Activated CD4-positive, CD25-positive, alpha-beta regulatory T cell treated with anti-CD3 and anti-CD28 coated beads, Interleukin-2, amount 50 U/mL, for 16 hours (primary cell): Measurements from ENCODE around the gene HMGB2.
A peak's percentile ranks its signal among the peaks of the same experiment; 100 is the strongest.

Experiments used
- DNase-seq: peaks from one replicate; pipeline ENCODE4 v3.0.0-alpha.2; 2020; ENCODE audit warnings: low read depth, low spot score

Gene HMGB2

DNA sequence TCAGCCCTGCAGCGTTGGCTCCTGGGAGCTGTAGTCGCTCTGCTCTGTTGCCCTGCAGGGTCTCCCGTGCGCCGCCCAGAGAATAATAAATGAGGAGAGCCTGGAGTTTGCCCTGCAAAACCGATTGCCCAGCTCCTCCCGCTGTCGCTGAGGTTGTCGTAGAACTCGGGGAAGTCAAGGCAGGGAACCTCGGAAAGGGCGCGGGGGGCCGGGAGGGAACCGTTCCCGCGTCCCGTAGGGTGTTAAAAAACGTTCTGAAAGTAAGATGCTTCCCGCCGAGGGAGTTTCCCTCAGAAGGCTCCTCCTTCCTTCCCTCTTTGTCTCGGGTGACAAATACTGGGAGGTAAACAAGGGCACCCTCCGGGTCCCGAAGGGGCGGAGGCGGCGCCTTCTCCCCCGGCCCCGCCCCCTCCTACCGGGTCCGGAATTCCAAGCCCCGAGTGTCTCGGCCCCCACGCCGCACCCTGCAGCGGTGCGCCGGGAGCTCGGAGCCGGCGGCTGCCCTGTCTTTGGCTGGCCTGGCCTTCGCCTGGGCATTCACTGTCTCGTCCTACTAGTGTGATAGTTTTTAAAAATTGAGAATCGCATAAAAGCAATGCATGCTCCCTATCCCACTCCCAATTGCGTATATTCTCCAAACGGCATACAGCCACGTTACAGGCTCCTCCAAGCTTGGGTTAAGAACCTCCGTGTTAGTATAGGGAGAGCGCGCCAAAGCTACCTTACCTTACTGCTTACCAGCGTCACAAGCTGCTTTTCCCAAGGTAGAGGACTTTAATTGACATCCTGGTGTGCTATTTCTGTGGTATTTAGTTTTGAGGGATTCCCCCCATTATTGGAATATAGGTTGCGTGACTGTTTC lies 964 bp upstream of the HMGB2 start:
- no peak for DNase-seq

- peak; percentile 7 for DNase-seq
Observed at GRCh38 chr4:173333658-173334084, 487 bp downstream of the HMGB2 start.

DNA sequence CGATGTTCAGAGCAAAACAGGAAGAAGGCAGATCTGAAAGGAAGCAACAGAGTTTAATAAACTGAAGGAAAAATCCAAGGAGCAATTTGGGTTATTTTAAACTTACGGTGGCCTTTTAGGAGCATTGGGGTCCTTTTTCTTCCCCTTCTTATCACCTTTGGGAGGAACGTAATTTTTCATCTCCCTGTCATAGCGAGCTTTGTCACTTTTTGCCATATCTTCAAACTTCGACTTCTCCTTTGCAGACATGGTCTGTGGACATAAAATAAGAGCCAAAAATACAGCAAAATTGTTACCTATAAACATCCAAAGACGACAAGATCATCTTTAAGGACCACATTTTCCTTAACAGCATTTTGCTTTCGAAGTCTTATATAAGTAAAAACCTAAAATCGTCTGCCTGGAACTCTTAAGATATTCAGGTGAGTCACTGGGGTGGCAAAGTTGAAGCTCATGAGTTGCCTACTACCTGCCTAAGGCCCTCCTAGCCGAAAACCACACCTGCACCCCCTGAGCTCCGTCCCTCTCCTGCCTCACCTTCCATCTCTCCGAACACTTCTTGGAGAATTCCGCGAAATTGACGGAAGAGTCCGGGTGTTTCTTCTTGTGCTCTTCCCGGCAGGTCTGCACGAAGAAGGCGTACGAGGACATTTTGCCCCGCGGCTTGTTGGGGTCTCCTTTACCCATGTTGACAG lies 1.0 kb downstream of the HMGB2 start:
- DNase-seq, result no peak

DNA sequence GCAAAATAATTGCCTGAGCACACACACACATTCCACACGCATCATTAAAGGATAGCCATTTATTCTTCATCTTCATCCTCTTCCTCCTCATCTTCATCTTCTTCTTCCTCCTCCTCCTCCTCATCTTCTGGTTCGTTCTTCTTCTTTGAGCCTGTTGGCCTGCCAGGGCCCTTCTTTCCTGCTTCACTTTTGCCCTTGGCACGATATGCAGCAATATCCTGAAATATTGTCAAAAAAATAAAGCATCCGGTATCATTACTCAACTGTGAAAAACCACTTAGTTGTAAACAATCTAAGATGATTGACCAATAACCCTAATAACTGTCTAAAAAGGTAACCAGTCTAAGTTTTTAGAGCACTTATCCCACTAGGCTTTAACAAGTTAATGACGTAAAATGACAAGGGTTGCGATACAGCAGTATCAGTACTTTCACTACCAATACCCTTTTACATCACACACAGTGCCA lies 2.1 kb downstream of the HMGB2 start:
- no peak for DNase-seq

DNA sequence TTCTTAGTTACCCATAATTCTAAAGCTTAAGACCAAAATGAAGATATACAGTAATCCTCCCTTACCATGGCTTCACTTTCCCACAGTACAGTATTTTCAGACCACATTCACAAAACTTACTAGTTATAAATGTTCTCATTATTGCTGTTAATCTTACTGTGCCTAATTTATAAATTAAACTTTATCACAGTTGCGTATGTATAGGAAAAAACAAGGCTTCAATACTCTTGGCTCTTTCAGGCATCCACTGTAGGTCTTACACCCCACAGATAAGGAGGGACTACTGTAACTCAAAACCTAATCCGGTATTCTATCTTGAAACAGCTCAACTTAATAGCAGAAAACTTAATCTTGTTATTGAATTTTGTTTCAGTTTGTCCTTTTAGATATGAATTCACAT lies 3.6 kb downstream of the HMGB2 start:
- DNase-seq, result no peak

- no peak for DNase-seq
Observed at GRCh38 chr4:173328236-173328901, 5.8 kb downstream of the HMGB2 start.

- DNase-seq, result no peak
Observed at GRCh38 chr4:173325007-173325736, 9.0 kb downstream of the HMGB2 start.

- DNase-seq, result no peak
Observed at GRCh38 chr4:173319696-173320095, 14.5 kb downstream of the HMGB2 start.

DNA sequence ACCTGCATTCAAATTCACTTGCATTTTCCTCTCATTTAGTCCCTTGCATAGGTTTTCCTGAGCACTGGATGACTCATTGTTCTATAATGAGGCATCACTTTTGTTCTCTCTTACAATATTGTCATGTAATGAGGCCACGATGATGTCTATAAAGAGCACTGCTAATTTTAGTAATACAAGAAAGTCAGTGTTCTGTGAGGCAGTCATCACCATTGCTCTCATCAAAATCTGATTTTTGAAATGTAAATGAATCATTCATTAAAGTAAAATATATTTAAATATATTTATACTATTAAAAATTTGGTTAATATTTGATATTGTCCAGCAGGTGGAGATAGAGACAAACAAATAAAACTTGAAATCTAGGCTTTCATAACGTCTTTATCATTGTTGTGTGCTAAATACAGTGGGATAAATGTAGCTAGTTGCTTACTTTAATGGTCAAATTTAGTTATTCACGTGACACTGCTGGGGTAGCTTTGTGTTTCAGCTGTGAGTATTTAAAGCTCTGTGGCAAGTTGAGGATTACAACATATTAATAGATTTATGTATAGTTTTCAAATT lies 15.4 kb downstream of the HMGB2 start:
- DNase-seq, result no peak

DNA sequence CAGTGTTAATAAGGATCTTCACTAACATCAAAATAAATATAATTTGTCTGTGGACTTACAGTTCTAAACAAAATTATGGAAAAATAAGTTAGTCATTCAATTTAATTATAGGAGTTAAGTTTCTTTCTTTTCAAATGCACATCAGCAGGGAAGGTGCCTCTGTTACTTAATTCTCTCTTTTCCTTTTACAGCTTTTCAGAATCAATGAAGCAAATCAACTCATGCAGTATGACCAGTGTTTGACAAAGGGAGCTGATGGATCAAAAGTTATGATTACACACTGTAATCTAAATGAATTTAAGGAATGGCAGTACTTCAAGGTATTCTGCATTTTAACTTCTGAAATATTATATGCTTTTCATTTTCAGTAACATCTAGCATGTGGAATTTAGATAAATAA lies 15.9 kb downstream of the HMGB2 start:
- no peak for DNase-seq

- no peak for DNase-seq
Observed at GRCh38 chr4:173317004-173317403, 17.2 kb downstream of the HMGB2 start.

- no peak for DNase-seq
Observed at GRCh38 chr4:173316060-173316459, 18.1 kb downstream of the HMGB2 start.

DNA sequence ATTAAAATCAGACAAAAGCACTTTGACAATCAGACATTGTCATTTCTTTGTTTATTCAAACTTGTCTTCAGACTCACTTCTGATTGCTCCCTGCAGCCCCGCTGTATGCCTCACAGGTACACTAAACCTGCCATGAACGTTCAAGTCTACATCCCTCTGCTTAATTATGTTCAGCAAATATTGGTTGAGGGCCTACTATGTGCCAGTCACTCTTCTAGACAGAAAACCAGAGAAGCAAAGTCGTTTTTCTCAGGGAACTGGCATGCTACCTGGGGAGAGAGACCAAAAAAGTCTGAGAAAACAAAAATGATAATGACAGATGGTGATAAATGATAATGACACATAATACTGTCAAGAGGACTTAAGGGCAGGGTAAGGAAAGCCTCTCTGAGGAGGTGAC lies 19.4 kb downstream of the HMGB2 start:
- no peak for DNase-seq

DNA sequence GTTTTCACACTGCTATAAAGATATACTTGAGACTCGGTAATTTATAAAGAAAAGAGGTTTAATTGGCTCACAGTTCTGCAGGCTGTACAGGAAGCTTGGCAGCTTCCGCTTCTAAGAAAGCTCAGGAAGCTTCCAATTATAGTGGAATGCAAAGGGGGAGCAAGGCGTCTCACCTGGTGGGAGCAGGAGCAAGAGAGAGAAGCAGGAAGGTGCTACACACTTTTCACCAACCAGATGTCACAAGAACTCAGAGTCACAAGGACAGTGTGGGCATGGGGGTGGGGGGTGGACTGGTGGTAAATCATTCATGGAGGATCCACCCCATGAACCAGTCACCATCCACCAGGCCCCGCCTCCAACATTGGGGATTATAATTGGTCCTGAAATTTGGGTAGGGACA lies 22.8 kb downstream of the HMGB2 start:
- no peak for DNase-seq

GRCh38 chr4:173307778-173308177 lies 26.4 kb downstream of the HMGB2 start:
- no peak for DNase-seq

DNA sequence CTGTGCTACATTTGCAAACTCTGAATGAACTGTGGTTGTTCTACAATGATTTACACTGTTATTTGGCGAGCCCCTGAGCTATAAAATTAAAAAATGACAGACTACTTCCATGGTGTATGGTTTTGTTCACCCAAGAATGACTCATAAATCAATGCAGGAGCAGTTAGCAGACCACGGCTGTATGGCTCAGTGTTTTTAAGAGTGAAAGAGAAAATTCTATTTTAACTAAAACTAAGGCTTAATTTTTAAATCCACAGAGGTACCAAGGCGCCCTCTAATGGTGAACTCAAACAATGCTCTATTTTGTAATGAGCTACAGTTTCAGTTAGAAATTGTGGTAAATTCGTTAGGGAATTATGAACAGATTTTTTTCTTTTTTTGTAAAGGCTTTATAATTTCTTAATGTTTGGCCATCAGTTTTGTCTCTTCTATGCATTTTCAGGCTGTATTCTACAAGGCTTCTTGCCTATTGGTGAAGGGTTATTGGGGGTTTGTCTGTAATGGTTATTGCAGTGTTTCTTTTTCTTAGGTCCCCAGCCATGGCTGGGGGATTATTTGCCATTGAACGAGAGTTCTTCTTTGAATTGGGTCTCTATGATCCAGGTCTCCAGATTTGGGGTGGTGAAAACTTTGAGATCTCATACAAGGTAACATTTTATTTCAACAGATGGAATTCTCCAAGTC lies 32.5 kb downstream of the HMGB2 start:
- no peak for DNase-seq

DNA sequence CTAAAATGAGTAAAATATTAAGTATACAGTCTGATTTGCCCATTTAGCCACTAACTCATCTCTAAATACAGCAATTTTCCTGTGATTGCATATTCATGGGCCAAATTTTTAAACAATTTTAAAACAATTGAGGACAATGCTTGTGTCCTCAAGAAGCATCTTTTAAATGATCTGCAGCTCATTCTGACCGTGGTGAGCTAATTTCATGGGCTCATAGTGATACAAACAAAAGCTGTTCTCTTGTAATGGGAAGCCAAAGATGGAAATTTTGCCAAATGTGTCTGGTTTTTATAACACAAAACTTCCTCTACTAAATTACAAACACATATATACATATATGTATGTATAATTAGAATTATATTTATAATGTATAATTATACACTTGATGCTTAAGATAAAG lies 39.7 kb downstream of the HMGB2 start:
- no peak for DNase-seq

GRCh38 chr4:173293663-173294062 lies 40.5 kb downstream of the HMGB2 start:
- no peak for DNase-seq

DNA sequence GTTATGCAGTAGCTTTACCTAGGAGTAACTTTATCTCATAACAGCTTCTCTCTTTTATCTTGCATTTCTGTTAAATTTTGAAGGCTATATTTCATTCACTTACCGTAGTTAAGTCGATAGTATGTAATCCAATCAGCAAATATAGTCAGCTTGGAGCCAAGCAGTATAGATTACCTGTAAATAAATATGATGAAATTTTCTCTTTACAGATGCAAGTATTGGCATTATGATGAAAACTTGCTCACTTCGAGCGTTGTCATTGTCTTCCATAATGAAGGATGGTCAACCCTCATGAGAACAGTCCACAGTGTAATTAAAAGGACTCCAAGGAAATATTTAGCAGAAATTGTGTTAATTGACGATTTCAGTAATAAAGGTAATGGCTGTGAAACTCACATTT lies 42.3 kb downstream of the HMGB2 start:
- DNase-seq, result no peak

DNA sequence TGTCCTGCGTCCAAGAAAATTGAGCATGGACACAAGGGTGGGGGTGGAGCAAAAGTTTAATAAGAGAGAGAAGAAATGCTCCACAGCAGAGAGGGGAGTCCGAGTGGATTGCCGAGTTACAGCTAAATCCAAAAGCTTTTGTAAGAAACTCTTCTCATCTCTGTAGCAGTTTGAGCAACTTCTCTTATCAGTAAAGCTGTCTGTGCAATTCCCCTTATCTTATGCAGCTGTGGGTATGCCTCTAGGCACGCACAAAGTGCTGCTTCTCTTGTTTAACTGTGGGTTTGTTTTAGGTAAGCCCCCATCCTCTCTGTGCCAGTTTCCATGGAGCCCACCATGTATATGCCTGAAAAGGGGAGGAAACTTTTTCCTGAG lies 44.8 kb downstream of the HMGB2 start:
- no peak for DNase-seq
